Smooth muscle cell of the brain vasculature (primary cell): ENCODE measurements around the gene SP140.
"Not testable (repeated sequence)": the region's sequence is repeated elsewhere in the genome, so short reads cannot be mapped to it uniquely, and the experiment has no call there.

ENCODE experiments used
- DNase-seq: peaks from one replicate; pipeline ENCODE4 v3.0.0-alpha.2; 2012; ENCODE audit warnings: low read depth, low spot score

SP140 gene

GRCh38 chr2:230325316-230326243 is 100.0 kb downstream of the SP140 start:
- no peak for DNase-seq

- peak; percentile 58 for DNase-seq
Measured at GRCh38 chr2:230326453-230327417, 101.2 kb downstream of the SP140 start, which contains the start of gene SP140L. Gene SP140L (plus strand): TSS chr2:230327193. CDS start chr2:230327270, 77 bp downstream.

DNA sequence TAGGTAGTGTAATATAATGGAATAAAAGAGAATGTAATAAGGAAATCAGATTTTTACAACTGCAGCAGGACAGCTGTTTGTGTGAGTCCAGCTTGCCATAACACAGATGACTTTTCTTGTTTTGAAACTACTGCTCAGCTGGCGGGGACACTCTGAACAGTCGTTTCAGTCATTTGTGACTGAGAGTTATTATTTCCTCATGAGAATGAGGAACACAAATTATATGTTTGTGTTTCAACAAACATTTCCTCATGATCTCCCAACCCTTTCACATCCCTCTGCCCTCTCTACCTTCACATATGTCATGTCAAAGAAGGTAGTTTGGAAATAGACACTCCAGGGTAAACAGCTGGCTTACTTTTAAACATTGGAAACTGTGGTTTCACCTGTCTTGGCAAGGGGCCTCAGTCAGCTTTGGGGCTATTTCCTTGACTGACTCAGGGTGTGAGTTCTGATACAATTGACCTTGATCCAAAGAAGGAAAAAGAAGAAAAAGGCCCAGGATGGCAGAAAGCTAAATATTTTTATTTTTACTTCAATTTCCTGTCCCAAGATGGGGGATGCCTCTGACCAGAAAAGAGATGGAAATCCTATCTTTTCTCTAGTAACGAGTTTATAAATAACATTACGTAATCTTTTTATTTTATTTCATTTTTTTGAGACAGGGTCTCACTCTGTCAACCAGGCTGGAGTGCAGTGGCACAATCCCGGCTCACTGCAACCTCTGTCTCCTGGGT is 102.0 kb downstream of the SP140 start:
- DNase-seq, result no peak

- DNase-seq, result no peak
Measured at GRCh38 chr2:230328155-230328458, 102.6 kb downstream of the SP140 start.

DNA sequence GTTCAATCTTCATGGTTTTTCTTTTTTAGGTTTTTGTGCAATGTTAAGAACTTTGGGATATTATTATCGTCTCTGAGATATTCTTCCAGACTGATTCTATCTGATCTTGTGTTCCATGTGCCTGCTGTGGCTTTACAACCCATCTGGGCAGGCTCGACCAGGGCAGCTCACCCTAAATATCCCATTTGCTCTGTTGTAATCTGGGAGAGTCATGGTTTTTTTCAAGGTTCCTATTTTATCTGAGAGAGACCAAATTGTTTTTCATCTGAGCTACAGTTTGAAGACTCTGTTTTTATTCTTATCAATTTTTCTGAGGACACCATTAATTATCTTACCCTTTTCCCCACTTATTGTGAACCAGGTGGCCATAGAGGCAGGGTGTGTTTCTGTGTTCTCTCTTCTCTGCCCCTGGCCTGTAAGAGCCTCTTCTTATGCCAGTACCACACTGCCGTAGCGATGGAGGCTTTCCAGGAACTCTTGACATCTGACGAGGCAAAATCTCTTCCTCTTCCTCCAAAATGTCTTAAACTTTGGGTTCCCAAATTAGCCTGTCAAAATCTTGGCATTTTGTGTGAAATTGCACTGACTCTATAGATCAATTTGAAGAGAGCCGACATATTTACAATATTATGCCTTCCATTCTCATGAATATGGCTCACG is 104.5 kb downstream of the SP140 start:
- DNase-seq, result no peak

- DNase-seq, result no peak
Measured at GRCh38 chr2:230330725-230331124, 105.2 kb downstream of the SP140 start.

- DNase-seq, result no peak
Measured at GRCh38 chr2:230335461-230335863, 109.9 kb downstream of the SP140 start.

GRCh38 chr2:230335864-230336506 is 110.4 kb downstream of the SP140 start:
- DNase-seq, result no peak

DNA sequence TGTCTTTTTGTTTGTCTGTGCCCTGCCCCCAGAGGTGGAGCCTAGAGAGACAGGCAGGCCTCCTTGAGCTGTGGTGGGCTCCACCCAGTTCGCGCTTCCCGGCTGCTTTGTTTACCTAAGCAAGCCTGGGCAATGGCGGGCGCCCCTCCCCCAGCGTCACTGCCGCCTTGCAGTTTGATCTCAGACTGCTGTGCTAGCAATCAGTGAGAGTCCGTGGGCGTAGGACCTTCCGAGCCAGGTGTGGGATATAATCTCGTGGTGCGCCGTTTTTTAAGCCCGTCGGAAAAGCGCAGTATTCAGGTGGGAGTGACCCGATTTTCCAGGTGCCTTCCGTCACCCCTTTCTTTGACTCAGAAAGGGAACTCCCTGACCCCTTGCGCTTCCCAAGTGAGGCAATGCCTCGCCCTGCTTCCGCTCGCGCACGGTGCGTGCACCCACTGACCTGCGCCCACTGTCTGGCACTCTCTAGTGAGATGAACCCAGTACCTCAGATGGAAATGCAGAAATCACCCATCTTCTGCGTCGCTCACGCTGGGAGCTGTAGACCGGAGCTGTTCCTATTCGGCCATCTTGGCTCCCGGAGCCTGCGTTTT is 116.5 kb downstream of the SP140 start:
- not testable (repeated sequence) for DNase-seq

- not testable (repeated sequence) for DNase-seq
Measured at GRCh38 chr2:230343041-230343624, 117.6 kb downstream of the SP140 start.

GRCh38 chr2:230343747-230344146 is 118.2 kb downstream of the SP140 start:
- DNase-seq, result no peak

- no peak for DNase-seq
Measured at GRCh38 chr2:230346465-230346864, 120.9 kb downstream of the SP140 start.

GRCh38 chr2:230346921-230347533 is 121.5 kb downstream of the SP140 start:
- no peak for DNase-seq

DNA sequence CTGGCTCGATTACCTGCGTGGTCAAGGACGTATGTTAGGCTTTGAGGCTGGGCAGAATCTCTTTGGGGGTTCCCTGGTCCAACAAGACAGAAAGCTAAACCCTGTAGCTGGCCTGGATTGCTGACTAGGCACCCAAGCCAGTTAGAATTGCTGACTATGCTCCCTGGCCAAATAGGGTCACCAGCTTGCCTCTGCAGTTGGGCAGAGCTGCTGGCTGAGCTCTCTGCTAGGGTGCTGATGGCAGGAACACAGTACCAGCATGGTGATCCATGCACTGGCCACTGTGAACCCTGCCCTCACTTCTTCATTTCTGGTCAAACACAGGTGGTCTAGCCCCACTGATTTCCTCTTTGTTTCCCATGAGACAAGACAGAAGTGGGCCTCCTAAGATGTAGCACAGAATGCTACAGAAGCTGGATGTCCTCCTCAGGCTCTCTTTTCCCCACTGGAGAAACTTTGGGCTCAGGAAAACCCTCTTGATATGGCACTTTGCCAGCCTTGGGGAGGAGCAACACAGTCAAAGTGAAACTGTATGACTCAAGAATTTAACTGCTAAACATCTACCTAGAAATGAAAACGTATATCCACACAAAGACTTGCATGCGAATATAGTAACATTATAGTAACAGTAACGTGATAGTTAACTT is 122.2 kb downstream of the SP140 start:
- no peak for DNase-seq

GRCh38 chr2:230348787-230349186 is 123.3 kb downstream of the SP140 start:
- no peak for DNase-seq

GRCh38 chr2:230356084-230356483 is 130.5 kb downstream of the SP140 start:
- no peak for DNase-seq

GRCh38 chr2:230358305-230358704 is 132.8 kb downstream of the SP140 start:
- no peak for DNase-seq

DNA sequence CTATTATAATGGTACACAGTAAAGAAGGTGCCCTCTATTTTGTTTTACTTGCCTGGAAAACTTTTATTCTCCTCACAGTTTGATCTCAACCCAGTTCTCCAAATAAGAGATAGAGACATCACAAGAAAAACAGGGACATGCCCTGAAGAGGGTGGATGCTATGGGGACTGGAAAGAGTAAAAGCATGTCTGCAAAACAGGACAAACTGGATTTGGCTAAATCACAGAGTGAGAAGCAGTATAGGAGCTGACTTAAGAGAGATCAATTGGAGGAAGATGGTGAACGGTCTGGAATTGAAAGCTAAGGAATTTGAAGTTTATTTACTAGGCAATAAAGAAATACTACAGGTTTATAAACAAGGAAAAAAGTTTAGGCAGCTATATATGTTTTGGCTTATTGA is 134.5 kb downstream of the SP140 start:
- no peak for DNase-seq
